HG03175 (cell line): ENCODE results near the gene EVPL.
"Not testable (repeated sequence)": the region's sequence is repeated elsewhere in the genome, so short reads cannot be mapped to it uniquely, and the experiment has no call there.

ENCODE experiments used
- ATAC-seq: cut with Tn5 transposase; IDR thresholded peaks from one replicate; pipeline ENCODE4 v1.9.1; 2021; ENCODE audit warnings: mild to moderate bottlenecking, moderate library complexity; ENCODE audit not compliant: unreplicated experiment

Gene EVPL

GRCh38 chr17:76048711-76049110 lies 21.6 kb upstream of the EVPL start:
- no peak for ATAC-seq

GRCh38 chr17:76048025-76048605 lies 21.0 kb upstream of the EVPL start:
- ATAC-seq = no peak

- ATAC-seq = no peak
These were observed 19.0 kb upstream of the EVPL start for GRCh38 chr17:76046064-76046463.

- not testable (repeated sequence) for ATAC-seq
These were observed 17.4 kb upstream of the EVPL start for GRCh38 chr17:76044475-76045007.

GRCh38 chr17:76042868-76043267 lies 15.8 kb upstream of the EVPL start:
- not testable (repeated sequence) for ATAC-seq

GRCh38 chr17:76040376-76040775 lies 13.3 kb upstream of the EVPL start:
- no peak for ATAC-seq

GRCh38 chr17:76039121-76039520 lies 12.0 kb upstream of the EVPL start:
- ATAC-seq = no peak

GRCh38 chr17:76038050-76038449 lies 10.9 kb upstream of the EVPL start:
- ATAC-seq = no peak

GRCh38 chr17:76036497-76037261 lies 9.6 kb upstream of the EVPL start:
- ATAC-seq = no peak

GRCh38 chr17:76034428-76035350 lies 7.6 kb upstream of the EVPL start:
- no peak for ATAC-seq

- ATAC-seq = no peak
These were observed 6.0 kb upstream of the EVPL start for GRCh38 chr17:76033139-76033538.

- ATAC-seq = no peak
These were observed 5.6 kb upstream of the EVPL start for GRCh38 chr17:76032780-76033108.

- ATAC-seq = no peak
These were observed 5.1 kb upstream of the EVPL start for GRCh38 chr17:76032073-76032779.

- ATAC-seq = no peak
These were observed 370 bp downstream of the EVPL start for GRCh38 chr17:76026714-76027158.

- no peak for ATAC-seq
These were observed 1.8 kb downstream of the EVPL start for GRCh38 chr17:76025294-76025693.

GRCh38 chr17:76024353-76024752 lies 2.8 kb downstream of the EVPL start:
- no peak for ATAC-seq

GRCh38 chr17:76023900-76024237 lies 3.2 kb downstream of the EVPL start:
- no peak for ATAC-seq

- ATAC-seq = no peak
These were observed 3.9 kb downstream of the EVPL start for GRCh38 chr17:76022973-76023899.

- no peak for ATAC-seq
These were observed 4.8 kb downstream of the EVPL start for GRCh38 chr17:76022285-76022684.
